HG02623 (cell line): ENCODE data around the gene PPP1R12B.

ENCODE experiments used
- ATAC-seq: cut with Tn5 transposase; IDR thresholded peaks from one replicate; pipeline ENCODE4 v1.9.1; 2021; ENCODE audit warnings: moderate library complexity; ENCODE audit not compliant: unreplicated experiment

PPP1R12B gene

GRCh38 chr1:202348509-202349205 is at the start of gene PPP1R12B:
Gene PPP1R12B (plus strand): TSS chr1:202348699. CDS start chr1:202348852, 153 bp downstream.
- peak; percentile 98 for ATAC-seq

GRCh38 chr1:202302166-202302565 is 46.3 kb upstream of the PPP1R12B start:
- ATAC-seq = no peak

- no peak for ATAC-seq
Observed at GRCh38 chr1:202304375-202304774, 44.1 kb upstream of the PPP1R12B start.

- ATAC-seq = no peak
Observed at GRCh38 chr1:202305168-202305567, 43.3 kb upstream of the PPP1R12B start.

- ATAC-seq = no peak
Observed at GRCh38 chr1:202306535-202307345, 41.8 kb upstream of the PPP1R12B start.

- ATAC-seq = no peak
Observed at GRCh38 chr1:202310071-202310725, 38.3 kb upstream of the PPP1R12B start.

GRCh38 chr1:202310746-202311145 is 37.8 kb upstream of the PPP1R12B start:
- ATAC-seq = no peak

- ATAC-seq = no peak
Observed at GRCh38 chr1:202311875-202312635, 36.4 kb upstream of the PPP1R12B start.

GRCh38 chr1:202315576-202316168 is 32.8 kb upstream of the PPP1R12B start:
- ATAC-seq = peak; percentile 61

GRCh38 chr1:202316186-202316585 is 32.3 kb upstream of the PPP1R12B start:
- no peak for ATAC-seq

GRCh38 chr1:202317941-202318925 is 30.3 kb upstream of the PPP1R12B start:
- ATAC-seq = no peak

GRCh38 chr1:202319381-202320080 is 29.0 kb upstream of the PPP1R12B start:
- no peak for ATAC-seq

GRCh38 chr1:202320081-202320405 is 28.5 kb upstream of the PPP1R12B start:
- no peak for ATAC-seq

GRCh38 chr1:202323731-202324130 is 24.8 kb upstream of the PPP1R12B start:
- ATAC-seq = no peak

GRCh38 chr1:202324646-202325045 is 23.9 kb upstream of the PPP1R12B start:
- ATAC-seq = no peak

- no peak for ATAC-seq
Observed at GRCh38 chr1:202329891-202330290, 18.6 kb upstream of the PPP1R12B start.

GRCh38 chr1:202333861-202334260 is 14.6 kb upstream of the PPP1R12B start:
- no peak for ATAC-seq

- ATAC-seq = no peak
Observed at GRCh38 chr1:202343652-202344349, 4.7 kb upstream of the PPP1R12B start.
